ENCODE results near the gene GNG13. TPM values are rescaled to one million over a fixed set of nuclear protein-coding genes. Genes with fewer than 3 reads are reported as not detected.

Gene GNG13
- total RNA-seq, 3 donors from 2014 or later (not counting 1 experiment from before 2014, with no cell fraction given): not detected

- WGBS (ENCODE audit: insufficient coverage): 91% methylated on average over 3 of the region's 4 CpGs
- Histone ChIP-seq H3K4me3 (ENCODE audit: low read length) (no peak overlapping the region), H3K9me3 (ENCODE audit: control insufficient read depth, insufficient read depth, low read length) (peaks cover 17% of the 10 kb centered on the region), H3K36me3 (ENCODE audit: control insufficient read depth, insufficient read depth, low read length) (no peaks in the 10 kb centered on the region), H3K4me1 (ENCODE audit: control insufficient read depth, insufficient read depth, low read length) (no peaks in the 10 kb centered on the region), H3K27me3 (ENCODE audit: control insufficient read depth, insufficient read depth, low read length) (no peaks in the 10 kb centered on the region), H3K27ac (ENCODE audit: low read length) (no peak overlapping the region)
- Mint-ChIP-seq H3K4me3 (no peak overlapping the region), H3K9me3 (peaks cover 3 to 5% of the 10 kb centered on the region in 2 donors), H3K27ac (no peak overlapping the region), H3K27me3 (ENCODE audit: low read depth in 2 of 2) (peaks cover 0 to 4% of the 10 kb centered on the region in 2 donors), H3K4me1 (no peaks in the 10 kb centered on the region), H3K36me3 (no peaks in the 10 kb centered on the region)
- TF ChIP-seq CTCF (IDR thresholded peaks at IDR 0.05): no peak
- ATAC-seq (no peak), DNase-seq (no peak)
- intact Hi-C loops (cut with micrococcal nuclease): no loop called here
Observed at GRCh38 chr16:836221-836620, 35.7 kb upstream of the GNG13 start.

DNA sequence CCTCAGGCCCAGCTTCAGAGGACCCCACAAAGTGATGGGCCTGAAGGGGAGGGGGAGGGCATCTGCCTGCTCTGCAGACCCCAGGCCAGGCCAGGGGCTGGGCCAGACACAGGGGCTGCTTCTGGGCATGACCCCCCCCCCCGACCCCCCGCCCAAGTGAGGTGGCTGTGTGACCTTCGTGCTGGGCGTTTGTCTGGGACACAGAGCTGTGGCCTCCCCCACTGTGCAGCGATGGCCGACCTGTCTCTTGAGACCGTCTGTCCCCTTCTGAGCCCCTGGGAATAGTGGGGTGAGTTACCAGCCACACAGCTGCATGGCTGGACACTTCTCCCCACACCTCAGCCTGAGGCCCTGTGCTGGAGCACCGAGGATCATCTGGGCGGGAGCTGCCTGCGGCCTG lies 34.8 kb upstream of the GNG13 start:
- peaks cover 3 to 5% of the 10 kb centered on the region in 2 donors for H3K9me3 Mint-ChIP-seq
- ATAC-seq: no peak
- WGBS (ENCODE audit: insufficient coverage): 93% methylated on average over 10 of the region's 10 CpGs
- H3K4me3 Mint-ChIP-seq: no peak overlapping the region
- H3K27ac Mint-ChIP-seq: no peak overlapping the region
- peaks cover 0 to 4% of the 10 kb centered on the region in 2 donors for H3K27me3 Mint-ChIP-seq (ENCODE audit: low read depth in 2 of 2)
- no peaks in the 10 kb centered on the region for H3K4me1 Mint-ChIP-seq
- Histone ChIP-seq H3K27me3 (ENCODE audit: control insufficient read depth, insufficient read depth, low read length) (no peaks in the 10 kb centered on the region), H3K36me3 (ENCODE audit: control insufficient read depth, insufficient read depth, low read length) (no peaks in the 10 kb centered on the region), H3K9me3 (ENCODE audit: control insufficient read depth, insufficient read depth, low read length) (peaks cover 17% of the 10 kb centered on the region), H3K4me1 (ENCODE audit: control insufficient read depth, insufficient read depth, low read length) (no peaks in the 10 kb centered on the region), H3K4me3 (ENCODE audit: low read length) (no peak overlapping the region), H3K27ac (ENCODE audit: low read length) (no peak overlapping the region)
- H3K36me3 Mint-ChIP-seq: no peaks in the 10 kb centered on the region
- intact Hi-C loops (cut with micrococcal nuclease): no loop called here
- DNase-seq: no peak
- no peak for TF ChIP-seq CTCF (IDR thresholded peaks at IDR 0.05)

- ATAC-seq (no peak), DNase-seq (no peak)
- no peaks in the 10 kb centered on the region for H3K36me3 Mint-ChIP-seq
- intact Hi-C loops (cut with micrococcal nuclease): no loop called here
- Histone ChIP-seq H3K27me3 (ENCODE audit: control insufficient read depth, insufficient read depth, low read length) (no peaks in the 10 kb centered on the region), H3K4me3 (ENCODE audit: low read length) (no peak overlapping the region), H3K27ac (ENCODE audit: low read length) (no peak overlapping the region), H3K4me1 (ENCODE audit: control insufficient read depth, insufficient read depth, low read length) (no peaks in the 10 kb centered on the region), H3K36me3 (ENCODE audit: control insufficient read depth, insufficient read depth, low read length) (no peaks in the 10 kb centered on the region), H3K9me3 (ENCODE audit: control insufficient read depth, insufficient read depth, low read length) (peaks cover 17% of the 10 kb centered on the region)
- no peak for TF ChIP-seq CTCF (IDR thresholded peaks at IDR 0.05)
- H3K9me3 Mint-ChIP-seq: peaks cover 3 to 5% of the 10 kb centered on the region in 2 donors
- no peak overlapping the region for H3K27ac Mint-ChIP-seq
- no peak overlapping the region for H3K4me3 Mint-ChIP-seq
- WGBS (ENCODE audit: insufficient coverage): 93% methylated on average over 14 of the region's 14 CpGs
- H3K4me1 Mint-ChIP-seq: no peaks in the 10 kb centered on the region
- peaks cover 0 to 9% of the 10 kb centered on the region in 2 donors for H3K27me3 Mint-ChIP-seq (ENCODE audit: low read depth in 2 of 2)
Observed at GRCh38 chr16:833411-833810, 32.9 kb upstream of the GNG13 start.

DNA sequence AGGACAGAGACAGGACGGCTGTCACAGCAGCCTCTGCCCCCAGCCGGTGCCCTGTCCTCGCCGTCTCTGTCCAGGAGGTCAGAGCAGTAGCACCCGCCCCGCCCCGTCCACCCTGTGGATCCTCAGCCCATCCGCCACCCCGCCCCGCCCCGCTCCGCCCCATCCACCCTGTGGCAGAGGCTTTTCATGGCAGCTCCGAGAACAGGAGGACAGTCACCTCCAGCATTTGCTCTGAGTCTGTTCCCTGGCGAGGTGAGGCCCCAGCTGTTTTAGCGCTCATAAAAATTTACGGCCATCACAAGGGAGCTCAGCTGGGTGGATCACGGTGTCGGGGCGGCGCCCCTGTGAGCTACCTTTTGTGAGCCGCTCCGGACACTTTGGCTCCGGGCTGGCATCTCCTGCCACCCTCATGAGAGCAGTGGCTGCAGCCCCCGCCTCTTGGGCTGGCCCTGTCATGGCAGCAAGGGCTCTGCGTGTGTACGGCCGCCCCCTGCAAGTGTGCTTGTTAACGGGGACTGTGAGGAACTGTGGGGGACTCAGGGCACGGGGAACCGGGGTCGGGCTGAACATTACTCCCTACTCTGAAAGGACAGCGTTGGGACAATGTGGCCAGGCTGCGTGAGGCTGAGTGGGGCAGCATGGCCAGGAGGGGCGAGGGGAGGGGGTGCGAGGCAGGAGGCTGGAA lies 32.3 kb upstream of the GNG13 start:
- no peaks in the 10 kb centered on the region for H3K4me1 Mint-ChIP-seq
- H3K4me3 Mint-ChIP-seq: no peak overlapping the region
- Histone ChIP-seq H3K4me3 (ENCODE audit: low read length) (no peak overlapping the region), H3K27me3 (ENCODE audit: control insufficient read depth, insufficient read depth, low read length) (no peaks in the 10 kb centered on the region), H3K27ac (ENCODE audit: low read length) (no peak overlapping the region), H3K4me1 (ENCODE audit: control insufficient read depth, insufficient read depth, low read length) (no peaks in the 10 kb centered on the region), H3K36me3 (ENCODE audit: control insufficient read depth, insufficient read depth, low read length) (no peaks in the 10 kb centered on the region), H3K9me3 (ENCODE audit: control insufficient read depth, insufficient read depth, low read length) (peaks cover 17% of the 10 kb centered on the region)
- peaks cover 3 to 5% of the 10 kb centered on the region in 2 donors for H3K9me3 Mint-ChIP-seq
- no peak overlapping the region for H3K27ac Mint-ChIP-seq
- TF ChIP-seq CTCF (IDR thresholded peaks at IDR 0.05): no peak
- peaks cover 0 to 9% of the 10 kb centered on the region in 2 donors for H3K27me3 Mint-ChIP-seq (ENCODE audit: low read depth in 2 of 2)
- H3K36me3 Mint-ChIP-seq: no peaks in the 10 kb centered on the region
- intact Hi-C loops (cut with micrococcal nuclease): no loop called here
- 91% methylated on average over 32 of the region's 35 CpGs for WGBS (ENCODE audit: insufficient coverage)
- no peak for ATAC-seq
- DNase-seq: no peak
